Colon (tissue), 2 donors: ENCODE data around the gene IARS2.
A peak's percentile ranks its signal among the peaks of the same experiment; 100 is the strongest.
"Not testable (repeated sequence)": the region's sequence is repeated elsewhere in the genome, so short reads cannot be mapped to it uniquely, and the experiment has no call there.

Experiments used
- FAIRE-seq: peaks from 2 replicates; lab custom pipeline; 2012; peaks lifted over from hg19 to GRCh38; lab: Jason Lieb, UNC
- donor health status: control.
- donor health status: control.

IARS2 gene

DNA sequence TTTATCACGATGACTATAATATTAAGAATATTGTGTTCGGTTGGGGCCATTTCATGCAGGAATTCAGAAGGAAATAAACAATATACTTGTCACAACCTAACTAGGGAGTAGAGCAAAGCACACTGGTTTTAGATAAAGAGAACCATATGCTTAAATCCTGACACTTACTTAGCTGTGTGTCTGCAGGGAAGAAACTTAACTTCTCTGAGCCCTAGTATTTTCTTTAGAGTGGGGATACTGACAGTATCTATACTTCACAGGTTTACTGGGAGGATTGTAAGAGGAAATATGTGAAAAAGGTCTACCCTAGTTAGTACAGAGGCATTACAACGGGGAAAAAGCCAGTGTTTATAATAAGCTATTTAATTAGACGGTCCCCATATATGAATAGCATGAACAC, 72.9 kb downstream of the IARS2 start:
- no peak for FAIRE-seq

DNA sequence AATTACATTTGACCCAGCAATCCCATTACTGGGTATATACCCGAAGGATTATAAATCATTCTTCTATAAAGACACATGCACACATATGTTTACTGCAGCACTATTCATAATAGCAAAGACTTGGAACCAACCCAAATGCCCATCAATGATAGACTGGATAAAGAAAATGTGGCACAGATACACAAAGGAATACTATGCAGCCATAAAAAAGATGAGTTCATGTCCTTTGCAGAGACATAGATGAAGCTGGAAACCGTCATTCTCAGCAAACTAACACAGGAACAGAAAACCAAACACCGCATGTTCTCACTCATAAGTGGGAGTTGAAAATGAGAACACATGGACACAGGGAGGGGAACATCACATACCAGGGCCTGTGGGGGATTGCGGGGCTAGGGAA, 76.0 kb downstream of the IARS2 start:
- not testable (repeated sequence) for FAIRE-seq

DNA sequence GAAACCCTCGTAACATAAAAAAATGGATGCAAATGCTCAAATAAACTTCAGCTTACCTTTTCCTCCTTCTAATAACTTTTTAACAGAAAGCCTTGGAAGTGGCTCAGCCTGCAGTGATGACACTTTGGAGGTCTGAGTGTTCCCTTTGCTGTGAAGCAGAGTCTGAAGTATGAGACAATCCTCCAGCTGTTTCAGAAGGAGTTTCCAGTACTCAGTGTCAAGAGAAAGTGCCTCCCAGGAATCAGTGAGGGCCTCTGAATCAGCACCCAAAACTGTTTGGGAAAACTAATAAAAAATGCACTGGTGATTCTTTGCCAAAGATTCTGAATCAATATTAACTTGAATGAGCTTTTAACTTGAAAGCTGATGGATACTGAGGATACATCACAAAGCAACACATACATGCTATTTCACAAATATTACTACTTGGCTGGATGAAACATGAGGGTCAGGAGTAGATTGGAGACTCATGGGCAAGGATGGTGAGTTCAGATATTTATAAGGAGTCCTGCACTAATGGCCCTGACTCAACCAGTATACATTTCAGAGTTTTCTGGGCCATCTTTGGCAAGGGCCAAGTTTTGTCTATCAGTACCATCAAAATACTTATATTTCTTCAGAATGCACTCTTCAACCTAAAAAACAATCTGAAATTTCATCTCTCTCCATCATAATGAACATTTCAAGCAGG, 77.0 kb downstream of the IARS2 start:
- FAIRE-seq: no peak

DNA sequence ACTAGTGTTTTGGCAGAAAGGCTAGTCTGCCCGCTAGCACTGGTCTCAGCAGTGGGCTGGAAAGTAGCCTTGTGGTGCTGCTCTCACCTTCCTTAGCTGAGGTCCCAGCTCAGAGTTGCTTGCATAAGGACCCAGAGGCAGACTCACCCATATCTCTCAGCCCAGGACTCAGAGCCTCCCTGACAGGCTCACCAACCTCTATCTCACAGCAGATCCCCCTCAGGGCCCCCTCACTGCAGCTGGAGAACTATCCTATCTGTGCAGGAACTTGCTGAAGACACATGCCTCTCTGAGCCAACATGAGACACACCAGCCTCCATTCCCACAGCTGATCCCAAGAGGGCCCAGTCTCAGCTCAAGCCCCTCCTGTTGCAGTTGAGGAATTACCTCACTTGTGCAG, 82.6 kb downstream of the IARS2 start:
- no peak for FAIRE-seq

DNA sequence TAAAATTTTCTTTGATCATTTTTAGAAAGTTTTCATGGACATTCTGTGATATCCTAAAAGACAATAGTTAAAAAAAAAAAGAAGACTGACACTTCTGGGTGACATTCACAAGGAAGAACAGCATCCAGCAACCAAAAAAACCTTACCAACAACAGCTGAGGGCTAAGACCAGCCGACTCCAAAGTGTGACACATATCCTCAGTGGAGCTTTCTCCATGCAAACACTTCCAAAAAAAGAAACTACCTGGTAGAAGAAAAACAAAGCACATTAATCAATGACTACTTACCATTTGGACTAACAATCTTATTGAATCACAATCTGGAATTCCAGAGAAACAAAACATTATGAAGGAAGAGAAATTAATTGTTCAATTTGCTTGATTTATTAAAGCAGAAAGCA, 88.2 kb downstream of the IARS2 start:
- FAIRE-seq: no peak

DNA sequence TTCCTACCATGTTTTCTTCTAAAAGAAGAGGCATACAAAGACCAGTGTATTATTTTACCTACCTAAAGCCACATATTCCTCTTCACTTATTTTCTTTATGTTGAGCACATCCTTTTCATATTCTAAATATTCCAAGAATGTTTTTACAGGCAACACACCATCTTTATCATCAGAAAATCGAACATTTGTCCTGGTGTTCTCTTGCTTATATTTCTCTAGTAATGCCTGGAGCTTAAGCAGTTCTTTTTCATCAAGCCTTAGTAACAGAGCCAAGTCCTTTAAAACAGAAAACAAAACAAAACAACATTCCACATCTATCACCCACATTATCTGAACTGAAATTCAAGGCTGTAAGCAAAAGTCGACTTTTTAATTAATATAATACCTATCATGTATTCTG, 88.7 kb downstream of the IARS2 start:
- no peak for FAIRE-seq

DNA sequence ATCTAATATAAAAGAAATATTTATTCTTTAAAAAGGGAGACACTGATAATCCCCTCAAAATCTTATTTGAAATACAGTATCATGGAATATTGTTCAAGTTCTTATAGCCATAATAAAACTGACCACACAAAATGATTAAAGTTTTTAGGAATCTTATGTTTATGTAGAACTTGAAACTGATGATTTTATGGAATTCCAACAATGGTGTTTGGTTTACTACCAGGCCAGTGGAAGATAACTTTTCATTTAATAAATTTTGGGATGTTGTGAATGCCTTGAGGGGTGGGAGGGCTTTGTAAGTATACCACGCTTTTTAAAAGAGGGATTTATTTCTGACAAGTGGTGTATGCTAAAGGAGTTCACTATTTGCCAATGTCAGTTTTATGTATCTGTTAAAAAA, 90.6 kb downstream of the IARS2 start:
- peak; percentile 51 for FAIRE-seq

DNA sequence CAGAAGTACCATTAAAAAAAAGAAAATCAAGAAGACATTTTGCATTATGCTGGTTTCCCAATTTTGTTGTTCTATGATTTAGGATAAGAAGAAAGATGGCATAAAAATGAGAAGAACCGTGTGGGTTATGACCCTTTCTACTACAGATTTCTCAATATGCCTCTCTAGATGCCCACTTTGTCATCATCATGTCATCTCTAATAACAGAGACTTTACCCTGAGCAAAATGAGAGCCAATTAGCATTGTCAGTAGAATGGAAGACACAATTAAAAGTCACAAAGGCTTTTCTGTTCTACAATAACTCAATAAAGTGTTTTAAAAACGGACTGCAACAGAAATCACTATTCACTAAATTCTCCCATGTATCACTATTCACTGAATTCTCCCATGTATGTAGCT, 92.8 kb downstream of the IARS2 start:
- FAIRE-seq: no peak

GRCh38 chr1:220188538-220188937, 94.6 kb downstream of the IARS2 start:
- FAIRE-seq: no peak

DNA sequence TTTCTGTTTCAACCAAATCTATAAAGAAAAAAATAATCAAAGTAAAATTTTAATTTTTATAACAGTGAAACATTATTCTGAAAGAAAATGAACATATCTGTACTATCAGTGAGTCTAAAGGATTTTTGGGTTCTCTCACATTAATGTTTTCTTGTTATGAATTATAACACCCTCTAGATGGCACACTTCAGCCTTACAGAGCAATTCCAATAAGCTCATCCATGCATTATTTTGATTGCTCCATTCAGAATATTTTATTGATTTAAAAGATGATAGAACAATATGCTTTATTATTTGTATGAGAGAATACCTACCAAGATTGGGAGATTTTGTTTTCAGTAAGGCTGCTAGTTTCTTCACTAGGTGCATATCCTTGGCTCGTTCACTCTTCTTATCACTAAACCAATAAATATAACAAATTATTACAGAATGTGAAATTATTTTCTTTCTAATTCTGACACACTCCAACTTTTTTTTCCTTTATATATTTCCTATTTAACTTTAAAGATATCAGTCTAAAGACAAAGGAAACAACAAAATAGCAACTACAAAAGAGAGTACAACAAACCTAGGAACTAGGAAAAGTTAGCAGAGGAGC, 95.9 kb downstream of the IARS2 start:
- FAIRE-seq: peak; percentile 57

DNA sequence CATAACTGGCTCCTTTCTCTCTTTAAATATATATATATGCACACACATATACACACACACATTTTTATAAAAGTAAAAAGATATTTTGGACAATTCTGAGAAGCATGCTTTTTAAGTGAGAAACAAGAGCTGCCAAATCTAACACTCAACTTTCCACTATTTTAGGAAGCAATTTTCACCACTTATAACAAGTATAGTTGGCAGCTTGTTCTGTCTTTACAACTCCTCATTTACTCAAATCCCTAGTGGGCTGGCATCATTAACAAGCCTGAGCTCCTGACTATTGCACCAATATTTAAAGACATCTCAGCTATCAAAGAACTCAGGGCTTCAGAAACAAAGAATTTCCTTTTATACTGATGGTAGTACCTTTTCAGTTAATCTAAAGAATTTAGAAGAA, 101.8 kb downstream of the IARS2 start:
- no peak for FAIRE-seq
